ENCODE results near the gene ZNF408.

GRCh38 chr11:46727952-46728658 lies 27.3 kb downstream of the ZNF408 start:
- TF ChIP-seq TEAD4 (CRISPR knock-in tag; IDR thresholded peaks at IDR 0.05) (no peak), ZBTB43 (CRISPR knock-in tag; IDR thresholded peaks at IDR 0.05) (no peak)
